Mammary epithelial cell (primary cell): ENCODE results near the gene DNAJC16.

Source experiments
- EZH2 ChIP-seq: IDR thresholded peaks from 2 replicates; pipeline ENCODE4 v1.6.1; 2012; ENCODE audit warnings: low read length, inconsistent platforms, borderline replicate concordance
- TF ChIP-seq, protein P1 (sequence below), 2 donors: IDR thresholded peaks in 1 of 2; conservative IDR thresholded peaks in 1 of 2; 2 replicates each; pipeline ENCODE4 v1.5.1; 2011 to 2012; ENCODE audit warnings: inconsistent platforms in 2 of 2, low read length in 2 of 2, mild to moderate bottlenecking in 2 of 2, control low read depth in 1 of 2, low read depth in 1 of 2; ENCODE audit not compliant: insufficient read depth in 1 of 2; ENCODE audit errors: extremely low read depth in 1 of 2

DNA sequence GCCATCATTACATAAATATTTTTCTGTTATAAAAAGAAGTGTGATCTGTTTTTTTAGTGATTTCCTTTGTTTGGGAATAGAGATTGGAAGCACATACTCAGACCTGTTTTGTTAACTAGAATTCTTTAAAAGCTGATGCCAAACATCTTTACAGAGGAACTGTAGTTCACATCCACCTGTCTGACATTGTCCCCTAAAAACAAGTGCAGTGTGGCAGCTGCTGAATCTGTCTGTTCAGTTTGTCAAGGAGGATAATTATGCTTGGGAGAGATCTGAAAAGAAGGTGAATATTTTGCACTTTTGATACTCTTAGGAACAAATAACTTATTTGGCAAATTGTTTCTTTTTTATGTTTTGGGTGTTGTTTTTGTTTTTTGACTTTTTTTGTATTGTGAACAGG lies 44.6 kb downstream of the DNAJC16 start:
- TF ChIP-seq, protein P1, sequence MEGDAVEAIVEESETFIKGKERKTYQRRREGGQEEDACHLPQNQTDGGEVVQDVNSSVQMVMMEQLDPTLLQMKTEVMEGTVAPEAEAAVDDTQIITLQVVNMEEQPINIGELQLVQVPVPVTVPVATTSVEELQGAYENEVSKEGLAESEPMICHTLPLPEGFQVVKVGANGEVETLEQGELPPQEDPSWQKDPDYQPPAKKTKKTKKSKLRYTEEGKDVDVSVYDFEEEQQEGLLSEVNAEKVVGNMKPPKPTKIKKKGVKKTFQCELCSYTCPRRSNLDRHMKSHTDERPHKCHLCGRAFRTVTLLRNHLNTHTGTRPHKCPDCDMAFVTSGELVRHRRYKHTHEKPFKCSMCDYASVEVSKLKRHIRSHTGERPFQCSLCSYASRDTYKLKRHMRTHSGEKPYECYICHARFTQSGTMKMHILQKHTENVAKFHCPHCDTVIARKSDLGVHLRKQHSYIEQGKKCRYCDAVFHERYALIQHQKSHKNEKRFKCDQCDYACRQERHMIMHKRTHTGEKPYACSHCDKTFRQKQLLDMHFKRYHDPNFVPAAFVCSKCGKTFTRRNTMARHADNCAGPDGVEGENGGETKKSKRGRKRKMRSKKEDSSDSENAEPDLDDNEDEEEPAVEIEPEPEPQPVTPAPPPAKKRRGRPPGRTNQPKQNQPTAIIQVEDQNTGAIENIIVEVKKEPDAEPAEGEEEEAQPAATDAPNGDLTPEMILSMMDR (conservative IDR thresholded peaks at IDR 0.05 in 1 of 2, IDR thresholded peaks at IDR 0.05 in 1 of 2; ENCODE audit: extremely low read depth in 1 of 2, insufficient read depth in 1 of 2, low read depth in 1 of 2, low read length in 2 of 2) = no peak
- no peak for TF ChIP-seq EZH2
